ENCODE data around the gene HSPH1.

HSPH1 gene

DNA sequence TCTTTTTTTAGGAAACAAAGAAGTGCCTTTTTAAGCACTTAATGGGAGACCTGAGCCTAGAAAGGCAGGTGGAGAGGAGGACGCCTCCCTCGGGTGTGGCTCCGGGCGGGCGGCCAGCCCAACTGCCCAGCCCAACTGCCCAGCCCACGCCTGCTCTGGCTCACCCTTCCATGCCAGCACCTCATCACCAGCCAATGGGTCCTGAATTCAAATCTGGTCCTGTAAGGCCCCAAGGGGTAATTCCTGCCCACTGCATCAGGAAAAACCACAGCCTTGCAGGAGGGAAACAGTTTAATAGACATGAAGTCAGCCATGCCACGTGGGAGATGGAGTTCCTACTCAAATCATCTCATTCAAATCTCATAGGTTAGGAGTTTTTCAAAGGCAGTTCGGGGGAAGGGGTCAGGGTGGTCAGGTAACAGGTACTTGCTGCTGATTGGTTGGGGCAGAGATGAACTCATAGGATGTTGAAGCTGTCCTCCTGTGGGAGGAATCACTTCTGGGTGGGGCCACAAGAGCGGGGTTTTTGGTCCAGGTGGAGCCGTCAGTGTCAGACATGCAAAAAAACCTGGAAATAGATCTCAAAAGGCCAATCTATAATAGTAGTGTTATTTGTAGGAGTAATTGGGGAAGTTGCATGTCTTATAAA lies 64.9 kb downstream of the HSPH1 start:
- DNase-seq (ENCODE audit: low read depth) = no peak

GRCh38 chr13:31094331-31095015 lies 67.2 kb downstream of the HSPH1 start:
- no peak for DNase-seq (ENCODE audit: low read depth)

GRCh38 chr13:31093145-31093885 lies 68.4 kb downstream of the HSPH1 start:
- no peak for DNase-seq (ENCODE audit: low read depth)

GRCh38 chr13:31092646-31093045 lies 69.1 kb downstream of the HSPH1 start:
- no peak for DNase-seq (ENCODE audit: low read depth)

- DNase-seq (ENCODE audit: low read depth) = no peak
Observed at GRCh38 chr13:31090961-31091624, 70.6 kb downstream of the HSPH1 start.

GRCh38 chr13:31090096-31090495 lies 71.6 kb downstream of the HSPH1 start:
- DNase-seq (ENCODE audit: low read depth) = no peak

DNA sequence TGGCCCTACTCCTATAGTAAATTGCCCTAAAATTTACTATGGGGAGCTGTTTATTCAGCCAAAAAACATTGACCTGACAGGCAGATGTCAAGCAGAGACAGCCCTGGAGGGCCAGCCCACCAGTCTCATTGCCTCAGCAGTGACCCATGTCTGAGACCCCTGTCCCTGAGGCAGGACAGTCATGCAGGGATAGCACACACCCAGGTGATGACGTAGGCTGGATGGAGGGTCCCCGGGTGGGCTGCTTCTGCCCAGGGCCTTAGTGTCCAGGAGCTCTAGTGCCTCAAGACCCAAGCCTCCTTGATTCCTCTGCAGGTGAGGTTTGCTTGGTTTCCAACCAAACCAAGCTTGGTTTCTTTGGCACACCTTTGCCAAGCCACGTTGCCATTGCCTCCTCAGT lies 72.1 kb downstream of the HSPH1 start:
- DNase-seq (ENCODE audit: low read depth) = no peak

GRCh38 chr13:31088826-31089420 lies 72.8 kb downstream of the HSPH1 start:
- no peak for DNase-seq (ENCODE audit: low read depth)

All from activated T-cell treated with anti-CD3 and anti-CD28 coated beads for 48 hours (primary cell).